ENCODE measurements around the gene ASB2. TPM values are rescaled to one million over a fixed set of nuclear protein-coding genes. Genes with fewer than 3 reads are reported as not detected.

Gene ASB2
- total RNA-seq, 1 donor from 2014 or later: 2.4 TPM

- intact Hi-C loops (cut with DNase I): no loop called here
- Histone ChIP-seq H3K4me1 (no peaks in the 10 kb centered on the region), H3K4me3 (no peak overlapping the region), H3K27me3 (ENCODE audit: low read depth) (no peaks in the 10 kb centered on the region), H3K27ac (no peak overlapping the region), H3K36me3 (no peaks in the 10 kb centered on the region), H3K9me3 (no peaks in the 10 kb centered on the region)
- ATAC-seq: peak; percentile 83 to 84
- no peak for DNase-seq
- TF ChIP-seq, protein P1, sequence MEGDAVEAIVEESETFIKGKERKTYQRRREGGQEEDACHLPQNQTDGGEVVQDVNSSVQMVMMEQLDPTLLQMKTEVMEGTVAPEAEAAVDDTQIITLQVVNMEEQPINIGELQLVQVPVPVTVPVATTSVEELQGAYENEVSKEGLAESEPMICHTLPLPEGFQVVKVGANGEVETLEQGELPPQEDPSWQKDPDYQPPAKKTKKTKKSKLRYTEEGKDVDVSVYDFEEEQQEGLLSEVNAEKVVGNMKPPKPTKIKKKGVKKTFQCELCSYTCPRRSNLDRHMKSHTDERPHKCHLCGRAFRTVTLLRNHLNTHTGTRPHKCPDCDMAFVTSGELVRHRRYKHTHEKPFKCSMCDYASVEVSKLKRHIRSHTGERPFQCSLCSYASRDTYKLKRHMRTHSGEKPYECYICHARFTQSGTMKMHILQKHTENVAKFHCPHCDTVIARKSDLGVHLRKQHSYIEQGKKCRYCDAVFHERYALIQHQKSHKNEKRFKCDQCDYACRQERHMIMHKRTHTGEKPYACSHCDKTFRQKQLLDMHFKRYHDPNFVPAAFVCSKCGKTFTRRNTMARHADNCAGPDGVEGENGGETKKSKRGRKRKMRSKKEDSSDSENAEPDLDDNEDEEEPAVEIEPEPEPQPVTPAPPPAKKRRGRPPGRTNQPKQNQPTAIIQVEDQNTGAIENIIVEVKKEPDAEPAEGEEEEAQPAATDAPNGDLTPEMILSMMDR (IDR thresholded peaks at IDR 0.05): no peak
Observed at GRCh38 chr14:93916498-93916897, 59.9 kb downstream of the ASB2 start.

DNA sequence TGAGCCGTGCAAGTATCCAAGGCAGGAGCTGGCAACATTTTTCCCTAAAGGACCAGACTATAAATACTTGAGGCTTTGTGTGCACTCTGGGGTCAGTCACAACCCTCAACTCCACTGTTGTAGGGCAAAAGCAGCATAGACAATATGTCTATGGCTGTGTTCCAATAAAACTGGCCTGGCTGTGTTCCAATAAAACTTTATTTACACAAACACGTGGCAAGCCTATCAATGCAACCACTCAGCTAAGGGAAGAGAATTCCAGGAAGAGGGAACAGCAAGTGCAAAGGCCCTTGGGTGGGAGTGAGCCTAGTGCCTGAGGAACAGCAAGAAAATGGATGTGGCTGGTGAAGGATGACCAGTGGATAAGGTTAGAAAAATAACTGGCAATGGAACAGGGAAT is 60.6 kb downstream of the ASB2 start:
- intact Hi-C loops (cut with DNase I): no loop called here
- Histone ChIP-seq H3K27ac (no peak overlapping the region), H3K4me1 (no peaks in the 10 kb centered on the region), H3K36me3 (no peaks in the 10 kb centered on the region), H3K4me3 (no peak overlapping the region), H3K27me3 (ENCODE audit: low read depth) (no peaks in the 10 kb centered on the region), H3K9me3 (no peaks in the 10 kb centered on the region)
- peak in 1 of 2 donors; percentile 25 for ATAC-seq
- DNase-seq: no peak
- TF ChIP-seq, protein P1 (IDR thresholded peaks at IDR 0.05): no peak

- H3K27me3 ChIP-seq (ENCODE audit: low read depth): no peaks in the 10 kb centered on the region
- H3K9me3 ChIP-seq: no peaks in the 10 kb centered on the region
- intact Hi-C loops (cut with DNase I): no loop called here
- DNase-seq (no peak), ATAC-seq (no peak)
- TF ChIP-seq, protein P1 (IDR thresholded peaks at IDR 0.05): no peak
- H3K4me3 ChIP-seq: no peak overlapping the region
- H3K4me1 ChIP-seq: no peaks in the 10 kb centered on the region
- no peak overlapping the region for H3K27ac ChIP-seq
- H3K36me3 ChIP-seq: no peaks in the 10 kb centered on the region
Observed at GRCh38 chr14:93915070-93915705, 61.2 kb downstream of the ASB2 start.

- DNase-seq: no peak
- H3K4me3 ChIP-seq: no peak overlapping the region
- TF ChIP-seq, protein P1 (IDR thresholded peaks at IDR 0.05): no peak
- intact Hi-C loops (cut with DNase I): no loop called here
- no peak for ATAC-seq
- no peak overlapping the region for H3K27ac ChIP-seq
- H3K9me3 ChIP-seq: no peaks in the 10 kb centered on the region
- H3K4me1 ChIP-seq: no peaks in the 10 kb centered on the region
- H3K36me3 ChIP-seq: no peaks in the 10 kb centered on the region
- H3K27me3 ChIP-seq (ENCODE audit: low read depth): no peaks in the 10 kb centered on the region
Observed at GRCh38 chr14:93914278-93914677, 62.1 kb downstream of the ASB2 start.

- Histone ChIP-seq H3K27me3 (ENCODE audit: low read depth) (no peaks in the 10 kb centered on the region), H3K4me1 (no peaks in the 10 kb centered on the region), H3K36me3 (no peaks in the 10 kb centered on the region), H3K9me3 (no peaks in the 10 kb centered on the region), H3K27ac (no peak overlapping the region), H3K4me3 (no peak overlapping the region)
- intact Hi-C loops (cut with DNase I): no loop called here
- DNase-seq (no peak), ATAC-seq (no peak)
- TF ChIP-seq, protein P1 (IDR thresholded peaks at IDR 0.05): no peak
Observed at GRCh38 chr14:93912782-93913181, 63.6 kb downstream of the ASB2 start.

Measured in lower lobe of right lung (tissue), 2 donors.